Erythroblast (primary cell): ENCODE measurements around the gene SLC6A17.

Experiments used
- DNase-seq, 2 experiments: peaks; one replicate each; lab custom pipeline; 2025; lab: John Stamatoyannopoulos, UW
- GATA1 ChIP-seq: IDR thresholded peaks from 2 replicates; pipeline ENCODE4 v1.6.1; 2011; ENCODE audit warnings: low read depth, mild to moderate bottlenecking, control low read depth, low read length, moderate library complexity
- POLR2A ChIP-seq: IDR thresholded peaks from 2 replicates; pipeline ENCODE4 v1.6.1; 2011; ENCODE audit warnings: mild to moderate bottlenecking, low read length

SLC6A17 gene

DNA sequence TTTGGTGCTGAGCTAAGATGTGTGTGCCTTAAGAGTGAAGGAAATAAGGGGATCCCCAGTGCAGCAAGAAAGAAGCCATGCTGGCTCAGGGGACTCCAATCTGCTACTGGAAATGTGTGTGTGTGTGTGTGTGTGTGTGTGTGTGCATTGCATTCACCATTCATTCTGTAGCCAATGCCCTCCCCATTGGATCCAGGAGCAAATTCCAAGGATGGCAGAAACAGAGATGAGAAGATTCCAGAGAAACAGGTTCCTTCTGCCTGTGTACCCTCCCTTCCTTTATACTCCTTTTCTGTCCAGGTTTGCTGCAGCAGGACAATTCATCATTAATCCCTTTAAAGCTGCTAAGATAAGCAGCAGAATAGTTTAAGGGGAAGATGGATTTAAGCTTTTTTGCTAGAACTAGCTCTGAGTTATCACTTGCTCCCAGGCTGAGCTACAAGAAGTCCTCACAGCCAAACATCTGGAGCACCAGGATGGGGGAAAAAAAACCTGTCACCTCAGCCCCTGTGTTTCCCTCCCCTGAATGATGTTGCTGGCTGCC is 3.2 kb downstream of the SLC6A17 start:
- TF ChIP-seq GATA1 (no peak), POLR2A (no peak)
- no peak for DNase-seq

DNA sequence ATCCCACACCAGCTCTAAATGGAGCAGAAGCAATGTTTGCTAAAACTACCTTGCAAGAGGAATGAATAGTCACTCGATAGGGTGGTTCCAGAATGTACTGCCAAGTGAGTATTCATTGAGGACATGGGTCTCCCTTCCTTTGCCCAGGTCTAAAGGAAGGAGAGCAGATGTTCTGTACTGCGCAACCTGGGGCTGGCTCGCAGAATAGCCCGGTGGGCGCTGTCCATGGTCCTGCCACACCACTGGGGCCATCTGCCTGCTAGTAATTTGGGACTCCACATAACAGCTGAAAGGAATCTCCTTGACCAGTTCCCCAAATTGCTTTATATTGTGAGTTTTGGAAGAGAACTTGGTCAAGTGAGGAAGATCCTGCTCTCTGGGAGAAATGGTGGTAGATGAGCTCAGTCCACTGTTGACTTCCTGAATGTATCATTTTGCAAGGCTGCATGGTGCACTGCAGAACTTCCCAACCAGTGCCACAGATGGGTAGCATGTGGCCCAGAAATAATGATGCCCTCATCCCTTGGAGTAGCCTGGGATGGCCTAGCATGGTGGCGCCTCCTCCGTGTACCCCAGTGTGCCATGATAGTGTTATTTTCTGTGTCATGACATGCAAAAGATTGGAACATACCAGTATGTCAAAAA is 5.7 kb downstream of the SLC6A17 start:
- TF ChIP-seq GATA1 (no peak), POLR2A (no peak)

DNA sequence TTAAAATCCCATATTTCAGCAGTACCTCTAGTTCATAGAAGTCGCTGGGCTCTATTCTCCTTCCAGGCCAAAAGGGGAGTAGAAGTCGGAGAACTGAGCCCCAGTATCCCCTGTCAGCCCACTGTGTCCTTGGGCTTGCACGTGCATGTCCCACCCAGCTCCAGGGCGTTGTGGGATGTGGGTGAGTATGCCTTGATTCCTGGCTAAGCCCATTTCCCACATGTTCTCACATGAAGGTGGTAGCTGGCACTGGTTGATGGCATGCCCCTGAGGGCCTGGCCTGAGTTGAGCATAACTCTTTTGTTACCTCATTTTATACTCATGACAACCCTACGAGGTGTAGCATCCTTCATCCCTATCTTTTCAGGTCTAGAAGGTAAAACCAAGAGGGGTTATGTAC is 8.0 kb downstream of the SLC6A17 start:
- DNase-seq: no peak
- TF ChIP-seq GATA1 (no peak), POLR2A (no peak)

More for the DNA sequence above, 5.7 kb downstream of the SLC6A17 start:
- peak; percentile 38 to 53 for DNase-seq

DNA sequence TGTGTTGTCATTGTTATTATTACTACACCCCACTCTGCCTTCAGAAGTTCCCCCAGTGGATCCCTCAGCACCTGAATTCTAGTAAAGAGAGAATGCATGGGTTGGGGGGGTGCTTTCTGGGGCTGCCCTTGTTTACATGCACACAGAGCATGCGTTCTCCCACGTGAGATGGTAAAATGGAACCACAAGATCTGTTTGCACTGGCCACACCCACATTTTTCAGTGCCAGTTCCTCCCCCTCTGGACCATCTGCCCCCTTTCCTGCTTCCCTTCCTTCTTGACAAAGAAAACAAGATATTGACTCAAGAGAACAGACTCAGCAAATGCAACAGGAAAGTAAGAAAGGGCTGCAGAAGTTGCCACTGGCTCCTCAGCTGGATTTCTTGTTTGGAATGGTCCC is 8.9 kb downstream of the SLC6A17 start:
- DNase-seq: no peak
- TF ChIP-seq POLR2A (no peak), GATA1 (no peak)

DNA sequence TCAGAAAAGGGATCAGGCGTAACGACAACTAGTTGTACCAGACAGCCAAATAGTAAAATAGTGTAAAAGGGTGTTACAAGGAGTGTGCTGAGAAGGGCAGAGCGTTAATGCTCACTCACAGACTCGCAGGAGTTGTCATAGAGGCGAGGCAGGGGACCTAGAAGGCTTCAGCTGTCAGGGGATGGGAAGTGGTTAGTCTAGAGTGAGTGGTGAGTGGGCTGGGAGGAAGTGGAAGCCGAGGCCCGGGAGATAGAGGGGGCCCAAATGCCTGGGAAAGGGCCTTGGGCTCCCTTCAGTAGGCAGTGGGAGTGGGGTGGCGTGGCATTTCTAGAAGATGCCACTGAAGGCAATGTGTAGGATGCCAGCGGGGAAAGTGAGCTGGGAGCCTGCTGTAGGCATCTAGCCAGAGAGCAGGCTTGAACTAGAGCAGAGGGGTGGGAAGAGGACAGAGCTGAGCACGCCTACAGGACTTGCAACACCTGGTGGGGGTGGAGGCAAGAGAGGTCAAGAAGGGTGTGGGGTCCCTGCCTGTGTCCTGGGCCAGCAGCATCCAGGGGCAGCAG is 10.3 kb downstream of the SLC6A17 start:
- DNase-seq: no peak
- no peak for TF ChIP-seq POLR2A
- TF ChIP-seq GATA1: no peak

DNA sequence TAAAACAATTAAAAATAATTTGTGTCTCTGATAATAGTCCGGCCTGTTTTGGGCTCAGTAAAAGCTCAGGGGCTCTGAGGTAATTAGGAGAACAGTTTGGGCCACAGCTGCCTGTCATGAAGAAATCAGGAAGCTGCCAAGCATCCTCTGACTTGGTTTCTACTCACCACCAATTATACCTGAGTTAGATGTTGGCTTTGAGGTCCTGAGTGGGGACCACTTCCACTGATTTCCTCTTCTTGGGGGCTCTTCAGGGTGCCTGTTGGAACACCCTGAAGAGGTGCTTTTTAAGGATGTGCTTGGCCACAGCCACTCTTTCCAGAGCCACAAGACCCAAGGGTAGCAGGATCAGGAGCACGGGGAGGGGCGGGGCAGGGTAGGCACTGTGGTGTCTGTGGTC is 10.9 kb downstream of the SLC6A17 start:
- DNase-seq: no peak
- TF ChIP-seq POLR2A: no peak
- TF ChIP-seq GATA1: no peak

DNA sequence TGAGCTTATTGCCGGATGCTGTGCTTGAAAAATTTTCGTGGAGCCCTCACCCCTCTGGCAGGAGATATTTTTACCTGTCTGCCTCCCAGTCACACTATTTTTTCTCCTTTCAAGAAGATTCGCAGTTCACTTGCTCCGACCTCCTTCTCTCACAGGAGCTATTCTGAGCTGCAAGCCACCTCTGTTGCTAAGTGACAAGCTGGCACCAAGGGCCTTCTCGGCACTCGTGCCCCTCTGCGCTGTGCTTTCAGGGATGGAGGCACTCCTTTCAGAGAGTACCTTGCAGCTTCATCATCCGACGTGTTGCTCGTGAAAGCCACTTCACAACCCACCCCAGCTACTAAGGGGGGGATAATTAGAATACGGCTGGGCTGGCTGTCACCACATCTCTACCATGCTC is 11.6 kb downstream of the SLC6A17 start:
- no peak for DNase-seq
- TF ChIP-seq POLR2A: no peak
- no peak for TF ChIP-seq GATA1

DNA sequence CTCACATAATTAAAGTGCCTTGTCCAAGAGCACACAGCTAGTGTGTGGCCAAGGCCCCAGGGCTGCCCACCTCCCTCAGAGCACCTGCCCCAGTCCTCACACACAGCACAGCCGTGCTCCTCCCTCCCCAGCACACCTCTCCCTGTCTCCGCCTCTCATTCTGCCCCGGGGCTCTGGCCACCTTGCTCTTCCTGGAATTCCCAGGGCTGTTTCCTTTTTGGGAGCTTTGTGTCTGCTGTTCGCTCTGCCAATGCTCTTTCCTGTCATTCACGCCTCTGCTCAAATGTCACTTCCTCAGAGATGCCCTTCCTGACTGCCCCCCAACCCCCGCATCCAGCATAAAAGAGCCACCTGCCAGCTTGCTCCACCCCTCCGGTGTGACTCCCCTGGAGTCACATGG is 13.3 kb downstream of the SLC6A17 start:
- DNase-seq: no peak
- TF ChIP-seq GATA1 (no peak), POLR2A (no peak)

DNA sequence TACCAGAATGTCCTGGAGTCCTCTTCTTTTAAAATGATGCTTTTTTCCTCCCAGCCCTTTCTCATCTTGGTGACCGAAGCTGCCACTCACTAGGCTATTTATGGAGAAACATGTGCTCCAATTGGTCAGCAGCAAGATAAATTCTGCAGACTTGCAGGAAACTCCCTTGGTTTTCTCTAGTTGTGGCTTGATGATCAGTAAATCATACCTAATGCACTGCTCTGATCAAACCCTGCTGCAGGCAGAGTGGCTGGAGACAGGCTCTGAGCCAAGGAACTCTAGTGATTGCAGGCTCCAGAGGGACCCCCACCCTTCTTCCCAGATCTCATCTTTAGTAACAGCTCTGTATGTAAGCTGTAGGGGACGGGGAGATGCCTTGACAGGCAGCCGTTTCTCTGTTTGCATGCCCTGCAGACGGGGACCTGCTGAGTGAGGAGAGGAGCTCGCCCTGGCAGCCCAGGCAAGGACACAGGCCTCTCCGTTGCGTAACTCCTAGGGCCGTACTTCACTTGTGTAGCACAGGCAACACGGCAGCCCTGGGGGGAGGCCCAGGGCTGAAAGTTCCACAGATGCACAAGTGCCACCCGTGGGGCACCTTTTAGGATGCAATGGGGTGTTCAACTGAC is 14.5 kb downstream of the SLC6A17 start:
- no peak for DNase-seq
- no peak for TF ChIP-seq POLR2A
- no peak for TF ChIP-seq GATA1

DNA sequence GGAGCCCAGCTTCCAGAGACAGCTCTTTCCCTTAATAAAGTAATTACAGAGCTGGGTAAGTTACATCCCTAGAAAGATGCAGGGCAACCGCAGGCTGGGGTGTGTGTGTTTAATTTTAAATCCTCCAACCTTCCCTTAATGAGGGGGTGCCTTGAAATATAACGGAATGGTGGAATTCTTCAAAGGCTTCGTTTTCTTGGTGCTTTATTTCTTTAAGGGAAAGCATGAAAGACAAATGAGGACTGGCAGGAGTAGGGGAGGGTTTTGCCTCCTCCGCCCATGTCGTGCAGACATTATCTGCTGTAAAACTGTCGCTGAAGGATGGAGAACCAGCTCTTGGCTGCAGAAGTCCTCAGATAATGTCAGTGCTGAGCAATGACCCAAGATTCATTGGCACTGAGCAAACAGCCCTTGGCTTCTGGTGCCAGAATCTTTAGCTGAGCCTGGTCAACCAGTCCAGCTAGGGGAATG is 15.5 kb downstream of the SLC6A17 start:
- DNase-seq: no peak
- TF ChIP-seq GATA1 (no peak), POLR2A (no peak)

DNA sequence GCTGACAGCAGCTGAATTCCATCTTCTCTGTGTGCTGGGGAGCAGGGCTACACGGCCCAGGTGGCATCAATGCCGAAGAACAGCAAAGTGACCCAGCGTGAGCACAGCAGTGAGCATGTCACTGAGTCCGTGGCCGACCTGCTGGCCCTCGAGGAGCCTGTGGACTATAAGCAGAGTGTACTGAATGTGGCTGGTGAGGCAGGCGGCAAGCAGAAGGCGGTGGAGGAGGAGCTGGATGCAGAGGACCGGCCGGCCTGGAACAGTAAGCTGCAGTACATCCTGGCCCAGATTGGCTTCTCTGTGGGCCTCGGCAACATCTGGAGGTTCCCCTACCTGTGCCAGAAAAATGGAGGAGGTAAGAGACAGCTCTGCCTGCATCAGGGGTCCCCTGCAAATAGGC is 16.6 kb downstream of the SLC6A17 start:
- no peak for DNase-seq
- TF ChIP-seq POLR2A (no peak), GATA1 (no peak)

DNA sequence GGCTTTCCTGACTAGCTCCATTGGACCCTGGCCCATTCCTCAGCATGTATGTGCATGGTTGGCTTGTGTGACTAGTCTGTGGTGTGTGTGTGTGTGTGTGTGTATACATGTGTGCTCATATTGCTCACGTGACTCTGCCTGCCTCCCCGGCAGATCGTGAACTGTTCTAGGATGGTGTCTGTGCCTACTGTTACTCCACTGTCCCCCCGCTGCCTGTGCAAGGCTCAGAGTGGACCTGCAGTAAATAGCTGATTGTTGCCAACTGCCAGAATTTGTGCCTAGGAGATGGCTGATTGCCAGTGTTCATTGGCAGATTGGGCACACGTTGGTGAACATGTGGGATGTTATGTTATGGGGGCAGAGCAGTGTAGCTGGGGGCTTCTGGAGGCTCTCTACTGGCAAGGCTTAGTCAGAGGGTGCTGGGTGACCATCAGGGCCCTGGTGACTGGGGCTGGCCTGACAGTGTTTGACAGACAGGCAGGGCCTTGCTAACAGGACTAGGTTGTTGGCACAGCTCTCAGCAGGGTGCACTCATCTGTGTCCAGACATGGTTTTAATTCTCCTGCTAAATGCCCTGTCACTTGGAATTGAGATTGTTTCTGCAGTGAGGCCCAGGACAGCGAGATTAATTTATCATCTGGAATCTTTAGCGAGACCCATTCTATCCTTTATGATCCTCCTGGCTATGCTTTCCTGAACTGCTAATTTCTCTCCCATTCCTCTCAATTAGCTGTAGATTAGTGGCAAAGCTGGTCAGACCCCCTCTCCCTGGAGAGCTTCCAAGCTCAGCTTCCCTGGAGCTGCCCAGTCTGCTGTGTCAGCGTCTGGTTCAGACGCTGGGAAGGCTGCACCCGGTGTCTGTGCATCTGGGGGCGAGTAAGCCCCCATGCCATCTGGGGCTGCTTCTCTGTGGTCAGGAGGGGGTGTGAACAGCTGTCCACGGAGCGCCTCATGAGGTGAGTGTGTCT is 20.8 kb downstream of the SLC6A17 start:
- no peak for TF ChIP-seq POLR2A
- TF ChIP-seq GATA1: no peak
- DNase-seq: no peak

DNA sequence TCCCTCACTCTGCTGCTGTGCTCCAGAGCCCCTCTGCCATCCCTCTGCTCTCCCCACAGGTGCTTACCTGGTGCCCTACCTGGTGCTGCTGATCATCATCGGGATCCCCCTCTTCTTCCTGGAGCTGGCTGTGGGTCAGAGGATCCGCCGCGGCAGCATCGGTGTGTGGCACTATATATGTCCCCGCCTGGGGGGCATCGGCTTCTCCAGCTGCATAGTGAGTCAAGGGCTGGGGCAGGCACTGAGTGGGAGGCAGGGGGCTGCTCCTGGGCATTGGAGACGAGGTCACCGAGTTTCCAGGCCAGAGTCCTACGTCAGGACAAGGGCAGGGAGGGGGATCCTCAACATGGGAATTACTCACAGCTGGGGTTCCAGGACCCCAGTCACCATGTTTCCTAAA is 21.7 kb downstream of the SLC6A17 start:
- DNase-seq: no peak
- TF ChIP-seq GATA1 (no peak), POLR2A (no peak)
